Measurements from ENCODE around the gene TSC22D1. TPM values are rescaled to one million over a fixed set of nuclear protein-coding genes. Genes with fewer than 3 reads are reported as not detected.

The TSC22D1 gene
- total RNA-seq, 4 donors from 2014 or later: 70.1 to 194 (median 152) TPM

DNA sequence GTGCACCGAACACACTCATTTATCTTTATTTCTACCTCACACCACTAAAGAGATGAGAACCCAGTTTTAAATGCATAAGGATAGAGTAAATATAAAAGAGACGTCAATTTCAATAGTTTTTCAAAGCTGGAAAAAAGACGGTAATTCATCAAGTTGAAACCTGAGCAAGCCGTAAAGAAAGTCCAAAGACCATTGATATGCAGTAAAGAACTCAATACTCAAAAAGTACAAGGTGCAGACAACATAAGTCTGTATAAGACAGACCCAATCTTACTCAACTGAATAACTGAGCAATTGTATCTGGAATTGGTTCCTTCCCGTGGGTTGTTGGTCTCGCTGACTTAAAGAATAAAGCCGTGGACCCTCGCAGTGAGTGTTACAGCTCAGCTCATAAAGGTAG, 120.4 kb downstream of the TSC22D1 start:
- TF ChIP-seq POLR2A (IDR thresholded peaks at IDR 0.05): no peak
- TF ChIP-seq, protein P1, sequence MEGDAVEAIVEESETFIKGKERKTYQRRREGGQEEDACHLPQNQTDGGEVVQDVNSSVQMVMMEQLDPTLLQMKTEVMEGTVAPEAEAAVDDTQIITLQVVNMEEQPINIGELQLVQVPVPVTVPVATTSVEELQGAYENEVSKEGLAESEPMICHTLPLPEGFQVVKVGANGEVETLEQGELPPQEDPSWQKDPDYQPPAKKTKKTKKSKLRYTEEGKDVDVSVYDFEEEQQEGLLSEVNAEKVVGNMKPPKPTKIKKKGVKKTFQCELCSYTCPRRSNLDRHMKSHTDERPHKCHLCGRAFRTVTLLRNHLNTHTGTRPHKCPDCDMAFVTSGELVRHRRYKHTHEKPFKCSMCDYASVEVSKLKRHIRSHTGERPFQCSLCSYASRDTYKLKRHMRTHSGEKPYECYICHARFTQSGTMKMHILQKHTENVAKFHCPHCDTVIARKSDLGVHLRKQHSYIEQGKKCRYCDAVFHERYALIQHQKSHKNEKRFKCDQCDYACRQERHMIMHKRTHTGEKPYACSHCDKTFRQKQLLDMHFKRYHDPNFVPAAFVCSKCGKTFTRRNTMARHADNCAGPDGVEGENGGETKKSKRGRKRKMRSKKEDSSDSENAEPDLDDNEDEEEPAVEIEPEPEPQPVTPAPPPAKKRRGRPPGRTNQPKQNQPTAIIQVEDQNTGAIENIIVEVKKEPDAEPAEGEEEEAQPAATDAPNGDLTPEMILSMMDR (IDR thresholded peaks at IDR 0.05): no peak
- no peaks in the 10 kb centered on the region for H3K36me3 ChIP-seq
- no peaks in the 10 kb centered on the region for H3K9me3 ChIP-seq
- no peaks in the 10 kb centered on the region for H3K27me3 ChIP-seq
- H3K27ac ChIP-seq: no peak overlapping the region
- H3K4me3 ChIP-seq: no peak overlapping the region
- no peak for DNase-seq
- H3K4me1 ChIP-seq: no peaks in the 10 kb centered on the region

DNA sequence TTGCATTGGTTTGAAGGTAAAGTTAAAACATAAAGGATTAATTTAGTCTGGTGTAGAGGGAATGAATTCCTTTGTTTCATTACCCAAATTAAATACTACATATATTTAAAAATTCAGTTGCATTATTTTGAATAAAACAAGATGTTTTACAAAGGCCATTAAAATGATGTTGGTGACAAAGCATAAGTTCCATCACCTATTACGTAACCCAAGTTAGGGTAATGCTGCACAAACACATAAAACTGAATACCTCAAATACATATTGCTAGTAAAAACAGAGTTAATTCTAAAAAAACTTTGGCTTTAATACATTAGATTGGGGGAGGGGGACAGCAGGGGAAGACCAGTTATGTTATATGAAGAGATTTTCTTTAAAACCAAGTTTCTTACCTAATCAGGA, 122.2 kb downstream of the TSC22D1 start:
- no peaks in the 10 kb centered on the region for H3K9me3 ChIP-seq
- H3K4me1 ChIP-seq: no peaks in the 10 kb centered on the region
- H3K27ac ChIP-seq: no peak overlapping the region
- no peaks in the 10 kb centered on the region for H3K27me3 ChIP-seq
- H3K4me3 ChIP-seq: no peak overlapping the region
- no peak for TF ChIP-seq POLR2A (IDR thresholded peaks at IDR 0.05)
- TF ChIP-seq, protein P1 (IDR thresholded peaks at IDR 0.05): no peak
- no peaks in the 10 kb centered on the region for H3K36me3 ChIP-seq
- DNase-seq: no peak

DNA sequence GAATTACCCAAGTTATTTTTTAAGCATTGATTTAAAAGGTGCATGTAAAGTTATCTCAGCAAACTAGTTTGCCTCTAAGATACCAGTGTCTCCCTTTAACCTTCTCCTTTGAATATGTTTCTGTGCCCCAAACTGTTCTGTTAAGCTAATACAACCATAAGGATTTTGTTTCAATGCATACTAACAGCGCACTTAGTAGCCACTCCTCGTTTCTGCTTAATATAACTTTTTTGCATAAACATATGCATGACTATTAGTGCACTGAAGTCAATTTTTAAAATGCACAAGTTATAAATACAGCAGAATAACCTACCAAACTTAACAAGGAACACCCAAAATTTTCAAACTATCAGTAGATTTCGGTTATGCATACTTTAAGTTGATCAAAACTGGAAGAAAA, 123.1 kb downstream of the TSC22D1 start:
- Histone ChIP-seq H3K27me3 (no peaks in the 10 kb centered on the region), H3K4me3 (no peak overlapping the region), H3K27ac (no peak overlapping the region), H3K9me3 (no peaks in the 10 kb centered on the region), H3K4me1 (no peaks in the 10 kb centered on the region), H3K36me3 (no peaks in the 10 kb centered on the region)
- no peak for DNase-seq
- TF ChIP-seq, protein P1 (IDR thresholded peaks at IDR 0.05): no peak
- TF ChIP-seq POLR2A (IDR thresholded peaks at IDR 0.05): no peak

DNA sequence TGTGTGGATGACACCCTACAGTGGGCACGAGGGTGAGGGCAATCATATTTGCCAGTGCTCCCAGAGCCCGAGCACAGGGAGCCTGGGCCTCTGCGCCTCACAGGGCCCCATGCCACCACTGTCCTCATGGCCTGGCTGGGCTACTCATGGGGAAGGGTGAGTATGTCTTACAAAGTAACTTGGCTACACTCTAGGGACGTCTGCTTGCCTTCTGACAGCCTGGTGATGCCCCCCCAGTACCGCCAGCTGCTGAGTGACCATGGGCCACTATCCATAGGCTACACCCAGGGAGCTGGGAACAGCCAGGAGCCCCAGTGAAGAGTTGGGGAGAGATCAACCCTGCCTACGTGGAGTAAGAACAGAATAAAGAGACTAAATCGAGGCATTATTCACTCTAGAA, 123.7 kb downstream of the TSC22D1 start:
- no peak overlapping the region for H3K4me3 ChIP-seq
- no peaks in the 10 kb centered on the region for H3K9me3 ChIP-seq
- TF ChIP-seq, protein P1 (IDR thresholded peaks at IDR 0.05): no peak
- H3K4me1 ChIP-seq: no peaks in the 10 kb centered on the region
- H3K27me3 ChIP-seq: no peaks in the 10 kb centered on the region
- no peaks in the 10 kb centered on the region for H3K36me3 ChIP-seq
- no peak for DNase-seq
- no peak overlapping the region for H3K27ac ChIP-seq

DNA sequence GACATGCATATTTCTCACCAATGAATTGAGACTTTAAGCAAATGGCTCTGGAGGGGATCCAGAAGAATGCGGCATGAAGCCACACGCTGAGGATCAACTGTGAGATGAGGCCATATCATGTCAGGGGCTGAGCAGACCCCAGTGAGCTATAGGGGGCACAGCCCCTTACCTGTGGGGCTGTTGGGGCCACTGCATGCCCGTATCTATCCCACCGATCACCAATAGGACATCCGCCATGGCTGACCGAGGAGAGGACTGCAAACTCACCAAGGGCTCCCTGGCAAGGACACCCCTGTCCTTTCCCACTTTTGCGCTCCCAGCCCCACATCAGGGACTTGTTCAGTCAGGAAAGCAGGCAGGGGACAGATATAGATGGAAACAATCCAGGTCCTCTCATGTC, 124.5 kb downstream of the TSC22D1 start:
- Histone ChIP-seq H3K27me3 (no peaks in the 10 kb centered on the region), H3K4me3 (no peak overlapping the region), H3K4me1 (no peaks in the 10 kb centered on the region), H3K27ac (no peak overlapping the region), H3K36me3 (no peaks in the 10 kb centered on the region), H3K9me3 (no peaks in the 10 kb centered on the region)
- TF ChIP-seq, protein P1 (IDR thresholded peaks at IDR 0.05): no peak
- no peak for TF ChIP-seq POLR2A (IDR thresholded peaks at IDR 0.05)
- DNase-seq: no peak

- no peaks in the 10 kb centered on the region for H3K9me3 ChIP-seq
- no peaks in the 10 kb centered on the region for H3K27me3 ChIP-seq
- H3K27ac ChIP-seq: no peak overlapping the region
- H3K4me3 ChIP-seq: no peak overlapping the region
- TF ChIP-seq, protein P1 (IDR thresholded peaks at IDR 0.05): no peak
- DNase-seq: no peak
- no peaks in the 10 kb centered on the region for H3K36me3 ChIP-seq
- no peaks in the 10 kb centered on the region for H3K4me1 ChIP-seq
These were observed 125.0 kb downstream of the TSC22D1 start for GRCh38 chr13:44451126-44451525.

All from Peyer's patch (tissue), 4 donors.